DOHH2 (cell line): ENCODE results near the gene KIF13A.

Source experiments
- H3F3A ChIP-seq: fragments of 200-600 bp; sonication (generic), shearing (Covaris generic); 2 replicates; pipeline ENCODE4 v1.6.0; 2016; ENCODE audit warnings: antibody characterized with exemption, mild to moderate bottlenecking; ENCODE audit not compliant: control insufficient read depth, insufficient read depth
- H3K27ac ChIP-seq: fragments of 200-600 bp; sonication (generic); 2 replicates; pipeline ENCODE4 v1.5.1; 2014; ENCODE audit warnings: low read depth, mild to moderate bottlenecking, low read length, moderate library complexity
- H3K27me3 ChIP-seq: fragments of 200-600 bp; sonication (generic); 2 replicates; pipeline ENCODE4 v1.6.1; 2014; ENCODE audit warnings: mild to moderate bottlenecking, low read length, mixed read lengths; ENCODE audit not compliant: control insufficient read depth
- H3K36me3 ChIP-seq: fragments of 200-600 bp; sonication (generic); 2 replicates; pipeline ENCODE4 v1.6.1; 2014; ENCODE audit warnings: mild to moderate bottlenecking, low read length, moderate library complexity, mixed read lengths; ENCODE audit not compliant: control insufficient read depth
- H3K4me1 ChIP-seq: fragments of 200-600 bp; sonication (generic); 2 replicates; pipeline ENCODE4 v1.6.1; 2014; ENCODE audit warnings: mild to moderate bottlenecking, low read length, mixed read lengths; ENCODE audit not compliant: control insufficient read depth
- H3K4me2 ChIP-seq: fragments of 200-600 bp; sonication (generic); 2 replicates; pipeline ENCODE4 v1.6.0; 2014; ENCODE audit warnings: mild to moderate bottlenecking, low read length, moderate library complexity
- H3K4me3 ChIP-seq: fragments of 200-600 bp; sonication (generic); 2 replicates; pipeline ENCODE4 v1.5.1; 2014; ENCODE audit warnings: mild to moderate bottlenecking, low read length, mixed read lengths
- H3K79me2 ChIP-seq: fragments of 200-600 bp; sonication (generic); 2 replicates; pipeline ENCODE4 v1.6.1; 2014; ENCODE audit warnings: mild to moderate bottlenecking, low read length, mixed read lengths; ENCODE audit not compliant: control insufficient read depth
- H3K9me2 ChIP-seq: fragments of 200-600 bp; sonication (generic); replicated peaks from 2 replicates; pipeline ENCODE4 v1.6.1; 2014; ENCODE audit warnings: mild to moderate bottlenecking, low read length, mixed read lengths; ENCODE audit not compliant: control insufficient read depth
- H3K9me3 ChIP-seq: fragments of 200-600 bp; sonication (generic); 2 replicates; pipeline ENCODE4 v1.6.1; 2014; ENCODE audit warnings: antibody characterized with exemption, low read length, mixed read lengths; ENCODE audit not compliant: control insufficient read depth, insufficient read depth
- H4K20me1 ChIP-seq: fragments of 200-600 bp; sonication (generic); 2 replicates; pipeline ENCODE4 v1.6.0; 2014; ENCODE audit warnings: low read depth, mild to moderate bottlenecking, antibody characterized with exemption, low read length, moderate library complexity; ENCODE audit not compliant: control insufficient read depth, insufficient read depth
- EZH2phosphoT487 ChIP-seq: fragments of 200-600 bp; sonication (generic); IDR thresholded peaks from 2 replicates; pipeline ENCODE4 v1.6.1; 2017; ENCODE audit warnings: borderline replicate concordance, mild to moderate bottlenecking, antibody characterized with exemption, low read length, moderate library complexity, mixed read lengths
- TF ChIP-seq, protein P1 (sequence below): fragments of 200-600 bp; sonication (generic); IDR thresholded peaks from one replicate; pipeline ENCODE4 v1.5.1; 2014; ENCODE audit warnings: antibody characterized with exemption, mild to moderate bottlenecking, low read depth, low read length; ENCODE audit not compliant: poor library complexity, severe bottlenecking

Gene KIF13A

GRCh38 chr6:17988422-17988944, 1.0 kb upstream of the KIF13A start:
- Histone ChIP-seq H3K79me2 (no peaks in the 10 kb centered on the region), H3K4me3 (peak overlapping the region; percentile 60), H3K27me3 (peaks cover 52% of the 10 kb centered on the region), H3K4me2 (peak overlapping the region; percentile 58), H3K27ac (no peak overlapping the region), H3K36me3 (no peaks in the 10 kb centered on the region), H3K9me2 (no peaks in the 10 kb centered on the region), H3K9me3 (no peaks in the 10 kb centered on the region), H4K20me1 (no peaks in the 10 kb centered on the region), H3F3A (no peaks in the 10 kb centered on the region), H3K4me1 (peaks cover 6% of the 10 kb centered on the region; the same call in 1 of the 2 replicates)
- TF ChIP-seq EZH2phosphoT487: no peak
- TF ChIP-seq, protein P1, sequence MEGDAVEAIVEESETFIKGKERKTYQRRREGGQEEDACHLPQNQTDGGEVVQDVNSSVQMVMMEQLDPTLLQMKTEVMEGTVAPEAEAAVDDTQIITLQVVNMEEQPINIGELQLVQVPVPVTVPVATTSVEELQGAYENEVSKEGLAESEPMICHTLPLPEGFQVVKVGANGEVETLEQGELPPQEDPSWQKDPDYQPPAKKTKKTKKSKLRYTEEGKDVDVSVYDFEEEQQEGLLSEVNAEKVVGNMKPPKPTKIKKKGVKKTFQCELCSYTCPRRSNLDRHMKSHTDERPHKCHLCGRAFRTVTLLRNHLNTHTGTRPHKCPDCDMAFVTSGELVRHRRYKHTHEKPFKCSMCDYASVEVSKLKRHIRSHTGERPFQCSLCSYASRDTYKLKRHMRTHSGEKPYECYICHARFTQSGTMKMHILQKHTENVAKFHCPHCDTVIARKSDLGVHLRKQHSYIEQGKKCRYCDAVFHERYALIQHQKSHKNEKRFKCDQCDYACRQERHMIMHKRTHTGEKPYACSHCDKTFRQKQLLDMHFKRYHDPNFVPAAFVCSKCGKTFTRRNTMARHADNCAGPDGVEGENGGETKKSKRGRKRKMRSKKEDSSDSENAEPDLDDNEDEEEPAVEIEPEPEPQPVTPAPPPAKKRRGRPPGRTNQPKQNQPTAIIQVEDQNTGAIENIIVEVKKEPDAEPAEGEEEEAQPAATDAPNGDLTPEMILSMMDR: no peak

DNA sequence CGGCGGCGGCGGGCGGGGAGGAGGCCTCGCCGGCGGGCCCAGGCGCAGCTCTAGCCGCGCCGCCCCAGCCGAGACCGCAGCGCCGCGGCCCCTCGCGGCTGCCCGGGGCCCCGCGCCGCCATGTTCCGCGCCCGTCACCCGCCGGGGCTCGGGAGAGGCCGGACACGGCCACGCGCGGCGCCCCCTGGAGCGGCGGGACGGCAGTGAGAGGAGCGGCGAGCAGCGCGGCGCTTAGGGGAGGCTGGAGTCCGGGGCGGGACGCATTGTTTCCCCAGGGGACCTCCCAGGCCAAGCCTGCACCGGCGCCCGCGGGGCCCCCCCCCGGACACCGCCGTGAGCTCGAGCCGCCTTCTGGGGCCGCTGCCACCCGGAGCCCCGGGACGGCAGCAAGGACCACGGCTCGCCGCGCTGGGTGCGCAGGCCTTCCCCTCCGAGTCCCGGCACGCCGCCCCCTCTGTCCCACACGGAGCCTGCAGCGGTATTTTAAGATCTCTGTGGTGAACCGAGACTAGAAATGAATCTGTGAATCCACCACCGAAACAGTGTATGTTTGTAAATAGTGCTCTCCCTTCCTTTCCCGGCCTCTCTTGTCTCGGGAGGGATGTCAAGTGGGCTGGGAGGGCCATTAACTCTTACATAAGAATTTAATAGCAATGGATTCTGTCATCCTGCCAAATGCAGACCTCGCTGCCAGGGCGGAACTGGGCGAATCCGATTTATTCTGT, 424 bp upstream of the KIF13A start:
- H3F3A ChIP-seq: no peaks in the 10 kb centered on the region
- no peaks in the 10 kb centered on the region for H3K9me2 ChIP-seq
- H3K36me3 ChIP-seq: no peaks in the 10 kb centered on the region
- no peaks in the 10 kb centered on the region for H4K20me1 ChIP-seq
- TF ChIP-seq EZH2phosphoT487: no peak
- TF ChIP-seq, protein P1: peak; percentile 22
- H3K27me3 ChIP-seq: peaks cover 52% of the 10 kb centered on the region
- no peaks in the 10 kb centered on the region for H3K9me3 ChIP-seq
- no peaks in the 10 kb centered on the region for H3K79me2 ChIP-seq
- peak overlapping the region; percentile 60 for H3K4me3 ChIP-seq
- peak overlapping the region; percentile 58 for H3K4me2 ChIP-seq
- peaks cover 6% of the 10 kb centered on the region; the same call in 1 of the 2 replicates for H3K4me1 ChIP-seq
- H3K27ac ChIP-seq: no peak overlapping the region

- peak; percentile 97; the same call in 1 of the 2 replicates for TF ChIP-seq EZH2phosphoT487
- TF ChIP-seq, protein P1: no peak
- H3K27ac ChIP-seq: no peak overlapping the region
- no peaks in the 10 kb centered on the region for H4K20me1 ChIP-seq
- H3F3A ChIP-seq: no peaks in the 10 kb centered on the region
- H3K79me2 ChIP-seq: no peaks in the 10 kb centered on the region
- peak overlapping the region; percentile 21; the same call in 1 of the 2 replicates for H3K4me3 ChIP-seq
- H3K9me2 ChIP-seq: no peaks in the 10 kb centered on the region
- H3K9me3 ChIP-seq: no peaks in the 10 kb centered on the region
- H3K4me2 ChIP-seq: peak overlapping the region; percentile 44; the same call in 1 of the 2 replicates
- H3K27me3 ChIP-seq: peaks cover 56% of the 10 kb centered on the region
- peaks cover 6% of the 10 kb centered on the region; the same call in 1 of the 2 replicates for H3K4me1 ChIP-seq
- H3K36me3 ChIP-seq: no peaks in the 10 kb centered on the region
Observed at GRCh38 chr6:17986656-17987446, 584 bp downstream of the KIF13A start.
